Measurements from ENCODE around the gene GORASP1.

GRCh38 chr3:39103791-39104552 lies 3.5 kb downstream of the GORASP1 start:
- TF ChIP-seq EZH2 (IDR thresholded peaks at IDR 0.05; ENCODE audit: low read length) (no peak), CTCF (optimal IDR thresholded peaks at IDR 0.05 in 1 of 3, IDR thresholded peaks at IDR 0.05 in 1 of 3, conservative IDR thresholded peaks at IDR 0.05 in 1 of 3; ENCODE audit: extremely low read depth in 1 of 3, insufficient read depth in 2 of 3, low read length in 3 of 3) (no peak)

All from keratinocyte (primary cell).